ENCODE data around the gene MEIS1. TPM values are rescaled to one million over a fixed set of nuclear protein-coding genes. Genes with fewer than 3 reads are reported as not detected.

The MEIS1 gene
- polyA plus RNA-seq, 4 donors: 1.1 to 15.0 (median 5.6) TPM

DNA sequence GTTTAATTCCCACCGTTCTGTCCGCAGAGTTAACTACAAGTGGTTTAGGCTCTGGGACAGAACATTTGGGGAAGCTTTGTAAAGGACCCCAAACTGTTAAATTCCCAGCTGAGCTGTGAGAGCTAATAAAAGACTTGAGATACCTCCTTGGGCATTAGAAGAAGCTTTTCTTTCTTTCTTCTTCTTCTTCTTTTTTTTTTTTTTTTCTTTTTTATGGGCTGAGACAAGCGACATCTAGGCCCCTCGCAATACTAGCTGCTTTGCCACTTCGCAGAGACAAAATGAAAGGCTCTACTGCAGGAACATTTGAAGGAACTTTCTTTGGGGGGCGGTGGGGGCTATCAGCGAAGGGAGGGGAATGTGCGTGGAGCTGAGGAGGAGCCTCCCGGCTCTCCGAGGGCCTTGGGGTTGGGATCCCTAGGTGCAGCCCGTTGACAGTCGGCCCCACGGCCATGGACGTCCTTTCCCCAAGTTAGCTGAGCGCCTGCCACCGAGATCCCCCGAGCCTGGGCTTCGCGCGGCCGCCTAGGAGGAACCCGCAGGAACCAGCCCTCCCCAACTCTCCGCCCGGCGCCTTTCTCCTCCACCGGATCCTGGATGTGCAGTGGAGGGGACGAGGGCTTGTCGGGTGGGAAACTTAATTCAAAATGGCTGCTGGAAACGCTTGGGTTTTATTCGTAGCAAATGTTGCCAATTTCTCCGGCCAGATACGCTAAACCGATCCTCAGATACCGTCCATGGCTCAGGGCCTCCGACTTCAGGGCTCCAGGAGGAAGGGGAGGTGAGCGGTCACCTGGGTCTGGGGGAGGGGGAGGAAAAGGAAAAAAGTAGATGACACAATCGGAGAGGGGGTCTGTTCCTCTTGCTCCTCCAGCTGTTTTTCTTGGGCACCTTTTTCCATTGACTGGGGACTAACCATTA lies 4.2 kb downstream of the MEIS1 start:
- DNase-seq (peak in 1 of 2 donors; percentile 51), FAIRE-seq (no peak)
- H3K9me3 ChIP-seq (ENCODE audit: control insufficient read depth in 2 of 2, insufficient read depth in 1 of 2, low read depth in 1 of 2, low read length in 1 of 2): no peaks in the 10 kb centered on the region
- peak overlapping the region in 2 of 3 donors; percentile 2 to 86 for H3K4me3 ChIP-seq (ENCODE audit: low read depth in 1 of 3, low read length in 3 of 3)
- H3K27ac ChIP-seq (ENCODE audit: low read depth in 1 of 3, low read length in 2 of 3): peak overlapping the region in 2 of 3 donors; percentile 73 to 96
- WGBS, 3 donors: 19 to 60% (median 30%) methylated on average over 37 of the region's 37 CpGs
- no peaks in the 10 kb centered on the region for H3K4me1 ChIP-seq (ENCODE audit: control insufficient read depth in 3 of 3, insufficient read depth in 2 of 3, low read depth in 1 of 3, low read length in 2 of 3)
- H3K36me3 ChIP-seq (ENCODE audit: control insufficient read depth in 3 of 3, insufficient read depth in 2 of 3, low read depth in 1 of 3, low read length in 3 of 3): peaks cover 0 to 28% (median 0%) of the 10 kb centered on the region in 3 donors
- H3K27me3 ChIP-seq (ENCODE audit: control insufficient read depth in 3 of 3, insufficient read depth in 3 of 3, low read length in 3 of 3): peaks cover 0 to 39% (median 11%) of the 10 kb centered on the region in 3 donors

DNA sequence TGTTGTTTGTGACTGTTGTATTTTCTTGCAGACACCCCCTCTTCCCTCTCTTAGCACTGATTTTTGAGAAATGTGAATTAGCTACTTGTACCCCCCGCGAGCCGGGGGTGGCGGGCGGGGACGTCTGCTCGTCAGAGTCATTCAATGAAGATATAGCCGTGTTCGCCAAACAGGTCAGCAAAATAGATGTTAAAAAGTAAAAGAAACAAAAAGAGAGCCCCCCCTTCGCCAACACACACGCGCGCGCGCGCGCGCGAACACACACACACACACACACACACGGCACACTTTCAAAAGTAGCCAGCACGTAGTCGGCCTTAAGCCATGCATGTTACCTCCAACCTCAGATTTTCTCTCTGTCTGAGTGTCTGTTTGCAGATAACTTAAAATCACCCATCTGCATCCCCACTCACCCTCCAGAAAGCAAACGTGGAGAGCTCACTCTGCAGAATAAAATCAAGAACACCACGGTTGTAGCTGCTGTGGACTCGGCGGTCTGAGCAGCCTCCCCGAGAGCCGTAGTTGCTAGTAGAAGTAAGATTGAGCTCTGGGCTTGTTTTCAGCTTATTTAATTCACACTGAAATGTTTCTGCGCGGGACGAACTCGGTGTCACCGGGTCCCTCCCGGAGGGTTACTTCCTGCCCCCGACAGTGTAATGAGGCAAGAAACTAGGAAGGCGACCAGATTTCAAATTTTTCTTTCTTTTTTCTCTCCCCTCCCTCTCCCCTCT lies 5.1 kb downstream of the MEIS1 start:
- peaks cover 0 to 39% (median 11%) of the 10 kb centered on the region in 3 donors for H3K27me3 ChIP-seq (ENCODE audit: control insufficient read depth in 3 of 3, insufficient read depth in 3 of 3, low read length in 3 of 3)

DNA sequence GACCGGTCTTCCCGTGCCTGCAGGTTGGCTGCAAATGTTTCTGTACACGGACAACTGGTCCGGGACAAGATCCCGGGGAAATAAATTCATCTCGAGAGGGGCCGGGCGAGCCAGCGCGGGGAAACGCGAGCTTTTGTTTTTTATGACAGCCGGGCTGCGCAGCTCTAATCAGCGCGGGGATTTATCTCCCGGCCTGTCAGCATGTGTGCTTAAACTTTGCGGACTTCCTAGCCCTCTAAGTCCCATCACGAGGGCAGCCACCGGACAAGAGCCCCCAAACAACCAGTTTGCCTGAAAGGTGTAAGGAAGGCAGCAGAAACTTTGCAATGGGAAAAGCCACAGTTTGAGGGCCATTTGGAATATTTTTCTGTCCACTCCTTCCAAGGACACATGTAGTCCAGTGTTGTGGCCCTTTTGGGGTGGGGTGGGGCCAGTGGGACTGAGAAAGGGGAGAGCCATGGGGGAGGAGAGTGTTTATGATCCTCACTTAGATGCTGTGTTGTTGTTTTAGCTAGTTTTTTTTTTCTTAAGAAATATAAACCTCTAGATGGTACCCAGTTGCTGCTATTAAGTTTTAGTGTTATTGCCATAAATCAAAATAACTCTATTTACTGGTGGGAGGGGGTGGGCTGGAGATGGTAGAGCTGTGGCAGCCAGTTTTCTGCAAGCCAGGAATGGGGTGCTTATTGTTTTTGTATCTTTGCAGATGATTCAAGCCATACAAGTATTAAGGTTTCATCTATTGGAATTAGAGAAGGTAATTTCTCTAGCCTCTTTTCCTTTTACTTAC lies 6.0 kb downstream of the MEIS1 start:
- DNase-seq (no peak), FAIRE-seq (no peak)
- H3K9me3 ChIP-seq (ENCODE audit: control insufficient read depth in 2 of 2, insufficient read depth in 1 of 2, low read depth in 1 of 2, low read length in 1 of 2): no peaks in the 10 kb centered on the region
- peaks cover 0 to 39% (median 11%) of the 10 kb centered on the region in 3 donors for H3K27me3 ChIP-seq (ENCODE audit: control insufficient read depth in 3 of 3, insufficient read depth in 3 of 3, low read length in 3 of 3)
- peaks cover 0 to 42% (median 0%) of the 10 kb centered on the region in 3 donors for H3K36me3 ChIP-seq (ENCODE audit: control insufficient read depth in 3 of 3, insufficient read depth in 2 of 3, low read depth in 1 of 3, low read length in 3 of 3)
- H3K4me3 ChIP-seq (ENCODE audit: low read depth in 1 of 3, low read length in 3 of 3): peak overlapping the region in 2 of 3 donors; percentile 8 to 86
- H3K4me1 ChIP-seq (ENCODE audit: control insufficient read depth in 3 of 3, insufficient read depth in 2 of 3, low read depth in 1 of 3, low read length in 2 of 3): no peaks in the 10 kb centered on the region
- H3K27ac ChIP-seq (ENCODE audit: low read depth in 1 of 3, low read length in 2 of 3): peak overlapping the region in 2 of 3 donors; percentile 59 to 74
- WGBS, 3 donors: 4 to 10% (median 9%) methylated on average over 20 of the region's 20 CpGs

More for the DNA sequence above, 5.1 kb downstream of the MEIS1 start:
- 12 to 30% (median 18%) methylated on average over 36 of the region's 36 CpGs for WGBS, 3 donors
- H3K4me3 ChIP-seq (ENCODE audit: low read depth in 1 of 3, low read length in 3 of 3): peak overlapping the region in 2 of 3 donors; percentile 27 to 86
- no peaks in the 10 kb centered on the region for H3K4me1 ChIP-seq (ENCODE audit: control insufficient read depth in 3 of 3, insufficient read depth in 2 of 3, low read depth in 1 of 3, low read length in 2 of 3)
- H3K9me3 ChIP-seq (ENCODE audit: control insufficient read depth in 2 of 2, insufficient read depth in 1 of 2, low read depth in 1 of 2, low read length in 1 of 2): no peaks in the 10 kb centered on the region
- FAIRE-seq (no peak), DNase-seq (peak in 1 of 2 donors; percentile 61)
- H3K27ac ChIP-seq (ENCODE audit: low read depth in 1 of 3, low read length in 2 of 3): peak overlapping the region in 2 of 3 donors; percentile 73 to 96
- H3K36me3 ChIP-seq (ENCODE audit: control insufficient read depth in 3 of 3, insufficient read depth in 2 of 3, low read depth in 1 of 3, low read length in 3 of 3): peaks cover 0 to 33% (median 0%) of the 10 kb centered on the region in 3 donors

DNA sequence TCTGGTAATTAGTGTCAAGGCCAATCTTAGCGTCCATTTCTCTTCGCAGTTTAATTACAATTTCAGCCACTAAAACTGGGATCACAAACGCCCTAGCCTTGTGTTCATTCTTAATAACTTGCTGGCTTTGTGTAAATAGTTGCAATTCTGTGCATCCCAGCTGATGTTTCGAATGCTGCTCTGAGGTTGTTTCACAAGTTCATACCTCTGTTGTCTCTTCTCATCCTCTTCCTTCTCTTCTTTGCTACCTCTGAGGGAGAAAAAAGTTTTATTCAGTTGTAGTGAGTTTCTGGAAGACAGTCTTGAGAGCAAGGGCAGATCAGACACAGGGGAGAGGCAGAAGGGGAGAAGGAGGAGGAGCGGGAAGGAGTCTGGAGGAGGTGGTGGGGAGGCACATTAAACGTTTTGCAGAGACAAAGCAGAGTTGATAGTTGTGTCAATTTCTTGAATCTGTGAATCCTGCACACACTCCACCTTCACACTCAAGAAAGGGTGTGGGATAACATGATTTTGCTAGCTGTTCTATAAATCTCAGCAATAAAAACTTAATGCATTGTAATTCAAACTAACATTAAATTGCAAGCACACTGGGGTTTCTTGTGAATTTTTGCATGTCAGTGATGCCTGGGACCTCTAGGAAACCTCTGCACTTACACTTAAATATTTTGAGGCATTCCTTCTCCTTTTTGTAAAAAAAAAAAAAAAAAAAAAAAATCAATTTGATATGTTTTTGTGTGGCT lies 6.8 kb downstream of the MEIS1 start:
- FAIRE-seq (no peak), DNase-seq (no peak)
- peak overlapping the region in 1 of 3 donors; percentile 86 for H3K4me3 ChIP-seq (ENCODE audit: low read depth in 1 of 3, low read length in 3 of 3)
- peaks cover 0 to 39% (median 11%) of the 10 kb centered on the region in 3 donors for H3K27me3 ChIP-seq (ENCODE audit: control insufficient read depth in 3 of 3, insufficient read depth in 3 of 3, low read length in 3 of 3)
- H3K36me3 ChIP-seq (ENCODE audit: control insufficient read depth in 3 of 3, insufficient read depth in 2 of 3, low read depth in 1 of 3, low read length in 3 of 3): peaks cover 0 to 50% (median 0%) of the 10 kb centered on the region in 3 donors
- WGBS, 3 donors: 53 to 59% (median 54%) methylated on average over 6 of the region's 6 CpGs
- H3K4me1 ChIP-seq (ENCODE audit: control insufficient read depth in 3 of 3, insufficient read depth in 2 of 3, low read depth in 1 of 3, low read length in 2 of 3): no peaks in the 10 kb centered on the region
- peak overlapping the region in 2 of 3 donors; percentile 32 to 59 for H3K27ac ChIP-seq (ENCODE audit: low read depth in 1 of 3, low read length in 2 of 3)
- no peaks in the 10 kb centered on the region for H3K9me3 ChIP-seq (ENCODE audit: control insufficient read depth in 2 of 2, insufficient read depth in 1 of 2, low read depth in 1 of 2, low read length in 1 of 2)

GRCh38 chr2:66442516-66443185 lies 7.7 kb downstream of the MEIS1 start:
- FAIRE-seq (no peak), DNase-seq (no peak)
- no peaks in the 10 kb centered on the region for H3K9me3 ChIP-seq (ENCODE audit: control insufficient read depth in 2 of 2, insufficient read depth in 1 of 2, low read depth in 1 of 2, low read length in 1 of 2)
- peaks cover 0 to 50% (median 0%) of the 10 kb centered on the region in 3 donors for H3K36me3 ChIP-seq (ENCODE audit: control insufficient read depth in 3 of 3, insufficient read depth in 2 of 3, low read depth in 1 of 3, low read length in 3 of 3)
- H3K4me1 ChIP-seq (ENCODE audit: control insufficient read depth in 3 of 3, insufficient read depth in 2 of 3, low read depth in 1 of 3, low read length in 2 of 3): no peaks in the 10 kb centered on the region
- peak overlapping the region in 1 of 3 donors; percentile 46 for H3K4me3 ChIP-seq (ENCODE audit: low read depth in 1 of 3, low read length in 3 of 3)
- 61 to 76% (median 67%) methylated on average over 10 of the region's 10 CpGs for whole genome bisulfite sequencing, 3 donors
- peaks cover 0 to 34% (median 11%) of the 10 kb centered on the region in 3 donors for H3K27me3 ChIP-seq (ENCODE audit: control insufficient read depth in 3 of 3, insufficient read depth in 3 of 3, low read length in 3 of 3)
- peak overlapping the region in 1 of 3 donors; percentile 84 for H3K27ac ChIP-seq (ENCODE audit: low read depth in 1 of 3, low read length in 2 of 3)

DNA sequence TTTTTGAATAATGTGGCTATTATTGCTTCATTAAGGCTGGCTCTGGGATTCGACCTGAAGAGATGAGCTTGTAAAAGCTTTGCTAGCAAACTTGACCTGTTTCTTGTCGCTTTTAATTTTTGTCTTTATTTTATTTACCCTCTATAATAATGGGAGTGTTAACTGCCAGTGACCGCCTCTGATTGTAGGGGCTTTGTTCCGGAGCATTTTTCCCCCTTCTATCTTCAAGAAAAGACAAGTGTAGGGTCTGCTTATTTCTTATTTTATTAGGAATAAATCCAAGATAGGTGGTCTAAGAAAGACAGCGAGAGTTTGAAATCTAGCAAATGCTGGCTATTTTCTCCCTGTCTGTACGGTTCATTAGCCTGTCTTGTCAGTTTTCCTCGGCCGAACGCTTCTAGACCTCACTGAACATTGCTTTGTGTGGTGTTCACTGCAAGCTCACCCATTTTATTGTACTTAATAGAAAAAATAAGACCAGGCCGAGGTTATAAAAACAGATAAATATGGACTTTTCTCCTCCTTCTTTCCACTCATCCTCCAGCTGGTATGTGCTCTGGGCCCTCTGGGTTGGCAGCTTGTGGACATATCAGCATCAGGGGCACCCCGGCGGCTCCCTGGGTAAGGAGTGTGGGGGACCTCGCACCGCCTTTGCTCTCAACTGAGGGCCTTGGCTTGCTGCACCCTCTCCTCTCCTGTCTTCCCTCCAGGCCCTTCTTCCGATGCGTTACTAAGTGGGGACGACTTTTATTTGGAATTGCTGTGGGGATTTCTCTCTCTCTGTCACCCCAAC lies 8.5 kb downstream of the MEIS1 start:
- Histone ChIP-seq H3K4me3 (ENCODE audit: low read depth in 1 of 3, low read length in 3 of 3) (peak overlapping the region in 1 of 3 donors; percentile 46), H3K9me3 (ENCODE audit: control insufficient read depth in 2 of 2, insufficient read depth in 1 of 2, low read depth in 1 of 2, low read length in 1 of 2) (no peaks in the 10 kb centered on the region), H3K36me3 (ENCODE audit: control insufficient read depth in 3 of 3, insufficient read depth in 2 of 3, low read depth in 1 of 3, low read length in 3 of 3) (peaks cover 0 to 46% (median 0%) of the 10 kb centered on the region in 3 donors), H3K27me3 (ENCODE audit: control insufficient read depth in 3 of 3, insufficient read depth in 3 of 3, low read length in 3 of 3) (peaks cover 0 to 28% (median 10%) of the 10 kb centered on the region in 3 donors), H3K4me1 (ENCODE audit: control insufficient read depth in 3 of 3, insufficient read depth in 2 of 3, low read depth in 1 of 3, low read length in 2 of 3) (no peaks in the 10 kb centered on the region), H3K27ac (ENCODE audit: low read depth in 1 of 3, low read length in 2 of 3) (peak overlapping the region; percentile 18 to 84 (median 78))
- FAIRE-seq (no peak), DNase-seq (no peak)
- WGBS, 3 donors: 61 to 82% (median 73%) methylated on average over 17 of the region's 17 CpGs
